Fibroblast of villous mesenchyme (primary cell): ENCODE results near the gene EZH2. TPM values are rescaled to one million over a fixed set of nuclear protein-coding genes. Genes with fewer than 3 reads are reported as not detected.

Experiments
- DNase-seq: peaks from one replicate; pipeline ENCODE4 v3.0.0-alpha.2; 2010; ENCODE audit warnings: low read depth
- H3K4me3 ChIP-seq: 2 replicates; pipeline ENCODE4 v1.5.1; 2011; ENCODE audit warnings: low read depth, mild to moderate bottlenecking, low read length
- total RNA-seq: library from RNA; depleted of rRNA; stranded (reverse); fragments of >200 nt; gene quantifications from 2 replicates; pipeline ENCODE4 v1.2.3, GENCODE V29; 2012
- TF ChIP-seq, protein P1 (sequence below): IDR thresholded peaks from 2 replicates; pipeline ENCODE4 v1.5.1; 2012; ENCODE audit warnings: low read depth, mild to moderate bottlenecking, low read length; ENCODE audit not compliant: insufficient read depth

Gene EZH2
- total RNA-seq, 1 donor, result 12.1 TPM

DNA sequence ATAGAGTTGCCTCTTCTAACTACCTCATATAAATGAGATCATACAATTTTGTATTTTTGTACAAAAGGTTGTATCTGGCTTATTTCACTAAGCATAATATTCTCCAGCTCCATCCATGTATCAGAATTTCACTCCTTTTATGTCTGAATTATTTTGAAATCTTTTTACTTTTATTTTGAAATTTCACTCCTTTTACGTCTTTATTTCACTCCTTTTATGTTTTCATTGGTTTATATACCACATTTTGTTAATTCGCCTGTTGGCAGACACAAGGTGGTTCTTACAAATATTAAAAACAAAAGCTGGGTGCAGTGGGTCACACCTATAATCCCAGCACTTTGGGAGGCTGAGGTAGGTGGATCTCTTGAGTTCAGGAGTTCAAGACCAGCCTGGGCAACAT is 5.8 kb downstream of the EZH2 start:
- TF ChIP-seq, protein P1, sequence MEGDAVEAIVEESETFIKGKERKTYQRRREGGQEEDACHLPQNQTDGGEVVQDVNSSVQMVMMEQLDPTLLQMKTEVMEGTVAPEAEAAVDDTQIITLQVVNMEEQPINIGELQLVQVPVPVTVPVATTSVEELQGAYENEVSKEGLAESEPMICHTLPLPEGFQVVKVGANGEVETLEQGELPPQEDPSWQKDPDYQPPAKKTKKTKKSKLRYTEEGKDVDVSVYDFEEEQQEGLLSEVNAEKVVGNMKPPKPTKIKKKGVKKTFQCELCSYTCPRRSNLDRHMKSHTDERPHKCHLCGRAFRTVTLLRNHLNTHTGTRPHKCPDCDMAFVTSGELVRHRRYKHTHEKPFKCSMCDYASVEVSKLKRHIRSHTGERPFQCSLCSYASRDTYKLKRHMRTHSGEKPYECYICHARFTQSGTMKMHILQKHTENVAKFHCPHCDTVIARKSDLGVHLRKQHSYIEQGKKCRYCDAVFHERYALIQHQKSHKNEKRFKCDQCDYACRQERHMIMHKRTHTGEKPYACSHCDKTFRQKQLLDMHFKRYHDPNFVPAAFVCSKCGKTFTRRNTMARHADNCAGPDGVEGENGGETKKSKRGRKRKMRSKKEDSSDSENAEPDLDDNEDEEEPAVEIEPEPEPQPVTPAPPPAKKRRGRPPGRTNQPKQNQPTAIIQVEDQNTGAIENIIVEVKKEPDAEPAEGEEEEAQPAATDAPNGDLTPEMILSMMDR, result no peak
- no peak overlapping the region for H3K4me3 ChIP-seq
- no peak for DNase-seq

DNA sequence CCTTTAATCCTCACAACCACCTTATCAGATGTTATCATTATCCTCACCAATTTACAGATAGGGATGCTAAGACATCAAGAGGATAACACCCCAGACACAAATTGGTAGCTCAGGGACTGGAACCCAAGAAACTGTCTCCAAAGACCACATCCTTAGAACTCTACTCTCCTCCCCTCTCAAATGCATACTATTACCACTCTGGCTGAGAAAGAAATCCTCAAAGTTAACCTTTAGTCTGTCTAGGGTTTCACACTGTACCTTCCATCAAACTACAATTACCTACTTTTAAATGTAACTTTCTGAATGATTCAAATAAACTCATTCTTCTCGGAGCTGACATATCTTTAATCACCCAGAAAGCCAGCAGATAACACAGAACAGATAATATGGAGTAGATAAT is 6.6 kb downstream of the EZH2 start:
- TF ChIP-seq, protein P1, result no peak
- H3K4me3 ChIP-seq, result no peak overlapping the region
- no peak for DNase-seq

- H3K4me3 ChIP-seq, result no peak overlapping the region
- TF ChIP-seq, protein P1, result no peak
- DNase-seq, result no peak
Measured at GRCh38 chr7:148872188-148872587, 11.9 kb downstream of the EZH2 start.

DNA sequence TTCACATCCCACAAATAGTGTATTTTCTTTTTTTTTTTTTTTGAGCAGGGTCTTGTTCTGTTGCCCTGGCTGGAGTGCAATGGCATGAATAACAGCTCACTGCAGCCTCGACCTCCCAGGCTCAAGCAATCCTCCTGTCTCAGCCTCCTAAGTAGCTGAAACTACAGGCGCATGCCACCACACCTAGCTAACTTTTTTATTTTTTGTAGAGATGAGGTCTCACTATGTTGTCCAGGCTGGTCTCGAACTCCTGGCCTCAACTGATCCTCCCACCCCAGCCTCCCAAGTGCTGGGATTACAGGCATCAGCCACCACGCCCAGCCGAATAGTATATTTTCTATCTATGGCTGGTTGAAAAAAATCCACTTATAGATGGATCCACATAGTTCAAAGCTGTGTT is 12.5 kb downstream of the EZH2 start:
- H3K4me3 ChIP-seq, result no peak overlapping the region
- no peak for DNase-seq
- TF ChIP-seq, protein P1, result no peak

DNA sequence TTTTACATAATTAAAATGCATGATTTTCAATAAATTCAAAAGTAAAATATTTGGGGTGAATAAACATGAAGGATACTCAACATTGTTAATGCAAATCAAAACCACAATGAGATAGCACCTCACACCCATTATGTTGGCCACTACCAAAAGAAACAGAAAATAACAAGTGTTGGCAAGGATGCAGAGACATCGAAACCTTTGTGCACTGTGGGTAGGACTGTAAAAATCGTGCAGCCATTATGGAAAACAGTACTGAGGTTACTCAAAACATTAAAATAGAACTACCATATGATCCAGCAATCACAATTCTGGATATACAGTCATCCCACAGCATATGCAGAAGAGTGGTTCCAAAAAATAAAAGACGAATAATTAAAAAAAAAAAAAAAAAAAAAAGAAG is 13.1 kb downstream of the EZH2 start:
- H3K4me3 ChIP-seq, result no peak overlapping the region
- no peak for DNase-seq
- TF ChIP-seq, protein P1, result no peak

DNA sequence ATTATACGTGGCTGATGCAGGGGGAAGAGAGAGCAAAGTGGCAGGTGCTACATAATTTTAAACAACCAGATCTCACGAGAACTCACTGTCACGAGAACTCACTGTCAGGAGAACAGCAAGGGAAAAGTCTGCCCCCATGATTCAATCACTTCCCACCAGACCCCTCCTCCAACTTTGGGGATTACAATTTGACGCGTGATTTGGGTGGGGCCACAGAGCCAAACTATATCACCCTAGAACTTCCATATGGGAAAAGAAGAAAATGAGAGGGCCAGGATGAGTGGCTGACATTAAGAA is 15.8 kb downstream of the EZH2 start:
- no peak for DNase-seq
- H3K4me3 ChIP-seq, result no peak overlapping the region
- TF ChIP-seq, protein P1, result no peak

DNA sequence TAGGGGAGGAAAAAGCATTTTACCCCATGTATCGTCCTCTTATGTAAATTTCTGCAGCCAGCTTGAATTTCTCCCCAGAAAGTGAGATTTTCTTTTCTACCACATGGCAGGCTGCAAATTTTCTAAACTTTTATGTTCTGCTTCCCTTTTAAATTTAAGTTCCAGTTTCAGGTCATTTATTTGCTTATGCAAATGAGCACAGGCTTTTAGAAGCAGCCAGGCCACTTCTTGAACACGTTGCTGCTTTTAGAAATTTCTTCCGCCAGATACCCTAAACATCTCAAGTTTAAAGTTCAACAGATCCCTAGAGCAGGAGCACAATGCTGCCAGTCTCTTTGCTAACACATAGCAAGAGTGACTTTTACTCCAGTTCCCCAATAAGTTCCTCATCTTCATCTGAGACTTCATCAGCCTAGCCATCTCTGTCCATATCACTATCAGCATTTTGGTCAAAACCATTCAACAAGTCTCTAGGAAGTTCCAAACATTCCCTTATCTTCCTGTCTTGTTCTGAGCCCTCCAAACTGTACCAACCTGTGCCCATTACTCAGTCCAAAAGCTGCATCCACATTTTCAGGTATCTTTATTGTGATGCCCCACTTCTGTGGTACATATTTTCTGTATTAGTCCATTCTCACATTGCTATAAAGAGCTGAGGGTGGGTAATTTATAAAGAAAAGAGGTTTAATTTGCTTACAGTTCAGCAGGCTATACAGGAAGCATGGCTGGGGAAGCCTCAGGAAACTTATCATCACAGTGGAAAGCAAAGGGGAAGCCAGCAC is 16.3 kb downstream of the EZH2 start:
- no peak for DNase-seq
- TF ChIP-seq, protein P1, result no peak
- H3K4me3 ChIP-seq, result no peak overlapping the region
